Right atrium auricular region (tissue), 2 donors: ENCODE results near the gene ETDC. TPM values are rescaled to one million over a fixed set of nuclear protein-coding genes. Genes with fewer than 3 reads are reported as not detected.
"Not testable (repeated sequence)": the region's sequence is repeated elsewhere in the genome, so short reads cannot be mapped to it uniquely, and the experiment has no call there.

ENCODE experiments used
- DNase-seq: peaks from one replicate; pipeline ENCODE4 v3.0.0-alpha.2; 2019; ENCODE audit warnings: low spot score
- H3K27ac ChIP-seq, 2 donors: fragments of 200-600 bp; sonication (generic); 1 replicate in 1 of 2; 2 replicates in 1 of 2; pipeline ENCODE4 v1.5.1; 2016 to 2019
- H3K27me3 ChIP-seq, 2 donors: fragments of 200-600 bp; sonication (generic); one replicate each; pipeline versions ENCODE4 v1.5.1 to v1.6.0; 2017 to 2019
- H3K36me3 ChIP-seq: fragments of 200-600 bp; sonication (generic); one replicate; pipeline ENCODE4 v1.5.1; 2016
- H3K4me1 ChIP-seq, 2 donors: fragments of 200-600 bp; sonication (generic); one replicate each; pipeline versions ENCODE4 v1.5.1 to v1.6.0; 2017 to 2019
- H3K4me3 ChIP-seq, 2 donors: fragments of 200-600 bp; sonication (generic); 1 replicate in 1 of 2; 2 replicates in 1 of 2; pipeline ENCODE4 v1.5.1; 2017 to 2019; ENCODE audit warnings: mild to moderate bottlenecking in 1 of 2, moderate library complexity in 1 of 2
- H3K9me3 ChIP-seq, 2 donors: fragments of 200-600 bp; sonication (generic); one replicate each; pipeline ENCODE4 v1.5.1; 2019
- total RNA-seq, 2 donors: library from RNA; depleted of rRNA; stranded (reverse); fragments of >200 nt; gene quantifications; one replicate each; pipeline ENCODE4 v1.1.0, GENCODE V29; 2016
- TF ChIP-seq, protein P1 (sequence below), 2 donors: fragments of 200-600 bp; sonication (generic); IDR thresholded peaks; one replicate each; pipeline ENCODE4 v1.5.1; 2019; ENCODE audit warnings: antibody characterized with exemption in 2 of 2

The ETDC gene
- total RNA-seq, 2 donors from 2014 or later: not detected

DNA sequence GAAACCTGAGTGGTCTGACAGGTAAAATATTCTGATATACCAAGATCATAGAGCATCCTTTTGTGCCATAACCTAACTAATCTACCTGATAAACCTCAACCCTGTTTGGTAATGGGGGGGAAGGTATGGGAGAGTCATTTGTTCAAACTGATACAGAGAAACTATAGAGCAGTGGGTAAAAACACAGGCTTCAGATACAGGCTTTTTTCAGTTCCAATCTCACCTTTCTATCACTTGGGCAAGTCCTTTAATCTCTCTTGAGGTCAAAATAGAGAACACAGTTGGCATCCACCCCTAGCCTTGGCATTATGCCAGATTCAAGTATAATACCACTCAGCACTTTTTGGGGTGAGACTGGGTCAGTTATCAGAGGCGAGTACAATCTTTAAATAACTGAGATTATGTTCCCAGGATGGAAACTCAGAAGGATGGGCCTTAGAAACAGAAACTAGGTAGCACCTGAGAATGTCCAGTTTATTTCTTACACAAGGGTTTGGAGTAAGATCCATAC is 880 bp upstream of the ETDC start:
- H3K9me3 ChIP-seq: no peaks in the 10 kb centered on the region
- no peaks in the 10 kb centered on the region for H3K27me3 ChIP-seq
- no peaks in the 10 kb centered on the region for H3K4me1 ChIP-seq
- H3K4me3 ChIP-seq: no peak overlapping the region
- TF ChIP-seq, protein P1, sequence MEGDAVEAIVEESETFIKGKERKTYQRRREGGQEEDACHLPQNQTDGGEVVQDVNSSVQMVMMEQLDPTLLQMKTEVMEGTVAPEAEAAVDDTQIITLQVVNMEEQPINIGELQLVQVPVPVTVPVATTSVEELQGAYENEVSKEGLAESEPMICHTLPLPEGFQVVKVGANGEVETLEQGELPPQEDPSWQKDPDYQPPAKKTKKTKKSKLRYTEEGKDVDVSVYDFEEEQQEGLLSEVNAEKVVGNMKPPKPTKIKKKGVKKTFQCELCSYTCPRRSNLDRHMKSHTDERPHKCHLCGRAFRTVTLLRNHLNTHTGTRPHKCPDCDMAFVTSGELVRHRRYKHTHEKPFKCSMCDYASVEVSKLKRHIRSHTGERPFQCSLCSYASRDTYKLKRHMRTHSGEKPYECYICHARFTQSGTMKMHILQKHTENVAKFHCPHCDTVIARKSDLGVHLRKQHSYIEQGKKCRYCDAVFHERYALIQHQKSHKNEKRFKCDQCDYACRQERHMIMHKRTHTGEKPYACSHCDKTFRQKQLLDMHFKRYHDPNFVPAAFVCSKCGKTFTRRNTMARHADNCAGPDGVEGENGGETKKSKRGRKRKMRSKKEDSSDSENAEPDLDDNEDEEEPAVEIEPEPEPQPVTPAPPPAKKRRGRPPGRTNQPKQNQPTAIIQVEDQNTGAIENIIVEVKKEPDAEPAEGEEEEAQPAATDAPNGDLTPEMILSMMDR (IDR thresholded peaks at IDR 0.05): no peak
- no peaks in the 10 kb centered on the region for H3K36me3 ChIP-seq
- no peak for DNase-seq
- H3K27ac ChIP-seq: no peak overlapping the region

DNA sequence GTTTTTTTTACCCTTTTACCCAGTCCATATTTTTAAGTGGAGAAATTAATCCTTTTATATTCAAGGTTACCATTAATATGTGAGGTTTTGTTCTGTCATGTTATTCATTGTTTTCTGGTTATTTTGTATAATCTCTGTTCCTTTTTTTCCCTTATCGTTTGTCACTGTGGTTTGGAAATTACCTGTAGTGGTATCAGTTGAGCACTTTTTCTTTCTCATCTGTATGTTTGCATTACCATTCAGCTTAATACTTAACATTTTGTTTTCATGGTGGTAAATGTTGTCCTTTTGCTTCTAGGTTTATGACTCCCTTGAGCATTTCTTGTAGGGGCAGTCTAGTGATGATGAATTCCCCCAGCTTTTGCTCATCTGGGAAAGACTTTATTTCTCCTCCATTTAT is 6.6 kb downstream of the ETDC start:
- Histone ChIP-seq H3K36me3 (peaks cover 5% of the 10 kb centered on the region), H3K27me3 (no peaks in the 10 kb centered on the region), H3K4me1 (no peaks in the 10 kb centered on the region), H3K4me3 (no peak overlapping the region), H3K9me3 (peaks cover 0 to 12% of the 10 kb centered on the region in 2 donors), H3K27ac (no peak overlapping the region)
- TF ChIP-seq, protein P1 (IDR thresholded peaks at IDR 0.05): no peak
- DNase-seq: no peak

DNA sequence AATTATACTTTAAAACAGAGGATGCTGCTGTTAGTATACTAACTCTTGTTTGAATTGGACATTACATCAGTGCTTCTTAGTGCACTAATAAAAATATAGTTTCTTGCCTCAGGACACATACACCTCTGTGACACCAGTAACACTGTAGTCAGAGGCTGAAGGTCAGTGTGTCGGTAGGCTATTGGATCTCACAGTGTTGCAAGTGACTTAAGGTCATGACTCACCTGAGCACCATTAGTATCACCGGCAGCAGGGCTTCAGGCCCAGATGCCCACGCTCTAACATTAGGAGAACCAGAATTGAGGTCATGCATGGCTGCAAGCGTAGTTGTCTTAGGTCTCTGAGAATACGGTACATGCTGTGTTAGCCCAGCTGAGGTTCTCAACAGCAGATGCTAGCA is 15.2 kb downstream of the ETDC start:
- no peak for DNase-seq

DNA sequence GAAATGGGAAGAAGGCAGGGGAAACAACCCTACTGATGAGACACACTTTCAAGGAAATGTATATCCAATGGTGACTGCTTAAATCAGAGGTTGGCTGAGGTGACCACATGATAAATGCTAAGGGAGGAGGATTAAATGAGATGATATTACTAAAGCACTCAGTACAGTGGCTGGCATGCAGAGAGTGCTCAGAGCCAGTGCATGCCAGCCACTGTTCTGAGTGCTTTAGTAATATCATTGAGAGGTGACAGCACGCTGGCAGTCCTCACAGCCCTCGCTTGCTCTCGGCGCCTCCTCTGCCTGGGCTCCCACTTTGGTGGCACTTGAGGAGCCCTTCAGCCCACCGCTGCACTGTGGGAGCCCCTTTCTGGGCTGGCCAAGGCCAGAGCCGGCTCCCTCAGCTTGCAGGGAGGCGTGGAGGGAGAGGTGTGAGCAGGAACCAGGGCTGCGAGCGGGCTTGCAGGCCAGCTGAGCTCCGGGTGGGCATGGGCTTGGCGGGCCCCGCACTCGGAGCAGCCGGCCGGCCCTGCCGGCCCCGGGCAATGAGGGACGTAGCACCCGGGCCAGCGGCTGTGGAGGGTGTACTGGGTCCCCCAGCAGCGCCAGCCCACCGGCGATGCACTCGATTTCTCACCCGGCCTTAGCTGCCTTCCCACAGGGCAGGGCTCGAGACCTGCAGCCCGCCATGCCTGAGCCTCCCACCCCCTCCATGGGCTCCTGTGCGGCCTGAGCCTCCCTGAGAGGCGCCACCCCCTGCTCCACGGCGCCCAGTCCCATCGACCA is 15.9 kb downstream of the ETDC start:
- not testable (repeated sequence) for H3K4me3 ChIP-seq, DNase-seq, H3K27me3 ChIP-seq, H3K27ac ChIP-seq, H3K4me1 ChIP-seq, H3K36me3 ChIP-seq
- peaks cover 0 to 16% of the 10 kb centered on the region in 2 donors for H3K9me3 ChIP-seq

More for the DNA sequence above, 15.2 kb downstream of the ETDC start:
- H3K27ac ChIP-seq: no peak overlapping the region
- no peaks in the 10 kb centered on the region for H3K36me3 ChIP-seq
- H3K4me1 ChIP-seq: peaks cover 0 to 3% of the 10 kb centered on the region in 2 donors
- TF ChIP-seq, protein P1 (IDR thresholded peaks at IDR 0.05): no peak
- H3K9me3 ChIP-seq: peaks cover 0 to 16% of the 10 kb centered on the region in 2 donors
- no peaks in the 10 kb centered on the region for H3K27me3 ChIP-seq
- H3K4me3 ChIP-seq: no peak overlapping the region

DNA sequence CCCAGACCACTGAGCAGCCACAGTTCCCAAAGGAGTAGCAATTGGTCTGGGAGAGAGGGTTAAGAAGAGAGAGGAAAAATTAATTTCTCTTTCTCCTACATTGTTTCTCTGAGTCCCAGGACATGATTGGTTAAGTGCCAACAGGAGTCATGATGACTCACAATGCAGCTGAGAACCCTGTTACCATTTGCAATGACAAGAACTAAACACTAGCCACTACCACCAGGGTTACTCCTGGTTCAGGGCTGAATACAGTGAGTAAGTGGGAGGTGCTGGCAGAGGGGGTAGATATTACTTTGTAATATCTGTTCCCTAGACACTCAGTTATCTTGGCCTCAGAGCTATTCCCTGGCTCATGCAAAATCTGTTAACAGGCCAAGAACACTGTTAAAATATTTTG is 18.0 kb downstream of the ETDC start:
- TF ChIP-seq, protein P1 (IDR thresholded peaks at IDR 0.05): no peak
- H3K9me3 ChIP-seq: no peaks in the 10 kb centered on the region
- H3K27ac ChIP-seq: no peak overlapping the region
- peaks cover 0 to 3% of the 10 kb centered on the region in 2 donors for H3K4me1 ChIP-seq
- H3K36me3 ChIP-seq: no peaks in the 10 kb centered on the region
- H3K27me3 ChIP-seq: no peaks in the 10 kb centered on the region
- DNase-seq: no peak
- no peak overlapping the region for H3K4me3 ChIP-seq

DNA sequence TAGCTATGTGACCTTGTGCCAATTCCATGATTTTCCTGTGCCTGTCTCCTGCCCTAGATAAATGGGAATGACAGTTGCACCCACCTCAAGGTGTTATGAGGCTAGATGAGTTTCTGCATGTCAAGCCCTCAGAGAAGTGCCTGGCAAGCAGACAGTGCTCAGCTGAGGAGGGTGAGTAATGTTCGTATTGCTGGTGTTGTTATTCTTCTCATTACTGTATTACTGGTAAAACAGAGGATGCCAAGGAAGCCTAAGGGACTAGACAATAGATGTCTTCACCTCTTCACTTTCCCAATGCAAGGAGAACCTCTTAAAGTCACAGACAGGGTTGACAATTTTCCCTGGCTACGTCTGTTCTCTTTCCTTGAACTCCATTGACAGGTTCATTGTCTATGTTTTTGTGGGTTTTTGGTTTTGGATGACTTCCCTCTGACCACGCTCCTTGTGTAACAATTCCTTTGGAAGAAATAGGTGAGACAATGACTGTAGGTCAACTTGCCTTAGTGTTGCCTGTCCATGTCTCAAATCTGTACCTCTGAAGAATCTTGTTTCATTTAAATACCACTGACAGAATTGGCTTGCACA is 19.2 kb downstream of the ETDC start:
- no peak for DNase-seq
- H3K27ac ChIP-seq: no peak overlapping the region
- peaks cover 0 to 3% of the 10 kb centered on the region in 2 donors for H3K4me1 ChIP-seq
- TF ChIP-seq, protein P1 (IDR thresholded peaks at IDR 0.05): no peak
- no peaks in the 10 kb centered on the region for H3K27me3 ChIP-seq
- no peak overlapping the region for H3K4me3 ChIP-seq
- no peaks in the 10 kb centered on the region for H3K9me3 ChIP-seq
- H3K36me3 ChIP-seq: no peaks in the 10 kb centered on the region
